ENCODE results near the gene SLC16A3. TPM values are rescaled to one million over a fixed set of nuclear protein-coding genes. Genes with fewer than 3 reads are reported as not detected.

SLC16A3 gene
- total RNA-seq, 3 donors from 2014 or later, result 10.2 to 22.6 (median 17.3) TPM

GRCh38 chr17:82219083-82219482 is 9.8 kb upstream of the SLC16A3 start:
- no peak for DNase-seq (ENCODE audit: low spot score in 2 of 2)
- no peaks in the 10 kb centered on the region for H3K27me3 ChIP-seq
- H3K4me3 ChIP-seq, result no peak overlapping the region
- TF ChIP-seq POLR2AphosphoS5 (IDR thresholded peaks at IDR 0.05) (no peak), POLR2A (IDR thresholded peaks at IDR 0.05) (no peak), CTCF (IDR thresholded peaks at IDR 0.05) (no peak)
- H3K4me1 ChIP-seq, result peaks cover 10 to 16% of the 10 kb centered on the region in 2 donors
- H3K27ac ChIP-seq, result no peak overlapping the region
- intact Hi-C loops (cut with DNase I; ENCODE audit: low total_unique reads), result no loop called here
- H3K36me3 ChIP-seq, result no peaks in the 10 kb centered on the region
- H3K9me3 ChIP-seq, result no peaks in the 10 kb centered on the region

- Histone ChIP-seq H3K36me3 (no peaks in the 10 kb centered on the region), H3K4me3 (no peak overlapping the region), H3K27me3 (no peaks in the 10 kb centered on the region), H3K9me3 (no peaks in the 10 kb centered on the region), H3K4me1 (peaks cover 10 to 16% of the 10 kb centered on the region in 2 donors), H3K27ac (no peak overlapping the region)
- TF ChIP-seq POLR2A (IDR thresholded peaks at IDR 0.05) (no peak), CTCF (IDR thresholded peaks at IDR 0.05) (no peak), POLR2AphosphoS5 (IDR thresholded peaks at IDR 0.05) (no peak)
- DNase-seq (ENCODE audit: low spot score in 2 of 2), result no peak
- intact Hi-C loops (cut with DNase I; ENCODE audit: low total_unique reads), result no loop called here
Measured at GRCh38 chr17:82219753-82220709, 8.8 kb upstream of the SLC16A3 start.

GRCh38 chr17:82221341-82221902 is 7.4 kb upstream of the SLC16A3 start:
- TF ChIP-seq CTCF (IDR thresholded peaks at IDR 0.05) (no peak), POLR2AphosphoS5 (IDR thresholded peaks at IDR 0.05) (no peak), POLR2A (IDR thresholded peaks at IDR 0.05) (no peak)
- no peak for DNase-seq (ENCODE audit: low spot score in 2 of 2)
- Histone ChIP-seq H3K27ac (no peak overlapping the region), H3K4me3 (no peak overlapping the region), H3K27me3 (no peaks in the 10 kb centered on the region), H3K4me1 (peaks cover 6 to 12% of the 10 kb centered on the region in 2 donors), H3K9me3 (no peaks in the 10 kb centered on the region), H3K36me3 (no peaks in the 10 kb centered on the region)
- intact Hi-C loops (cut with DNase I; ENCODE audit: low total_unique reads), result no loop called here

GRCh38 chr17:82222816-82223215 is 6.0 kb upstream of the SLC16A3 start:
- Histone ChIP-seq H3K27ac (no peak overlapping the region), H3K9me3 (no peaks in the 10 kb centered on the region), H3K36me3 (no peaks in the 10 kb centered on the region), H3K4me1 (peaks cover 0 to under 1% of the 10 kb centered on the region in 2 donors), H3K27me3 (no peaks in the 10 kb centered on the region), H3K4me3 (no peak overlapping the region)
- DNase-seq (ENCODE audit: low spot score in 2 of 2), result no peak
- intact Hi-C loops (cut with DNase I; ENCODE audit: low total_unique reads), result no loop called here
- TF ChIP-seq POLR2AphosphoS5 (IDR thresholded peaks at IDR 0.05), result no peak

- H3K9me3 ChIP-seq, result no peaks in the 10 kb centered on the region
- TF ChIP-seq POLR2AphosphoS5 (IDR thresholded peaks at IDR 0.05) (no peak), POLR2A (IDR thresholded peaks at IDR 0.05) (no peak), CTCF (IDR thresholded peaks at IDR 0.05) (no peak)
- no peaks in the 10 kb centered on the region for H3K4me1 ChIP-seq
- H3K4me3 ChIP-seq, result no peak overlapping the region
- no peak overlapping the region for H3K27ac ChIP-seq
- DNase-seq (ENCODE audit: low spot score in 2 of 2), result no peak
- intact Hi-C loops (cut with DNase I; ENCODE audit: low total_unique reads), result no loop called here
- H3K27me3 ChIP-seq, result peaks cover 0 to 2% of the 10 kb centered on the region in 2 donors
- no peaks in the 10 kb centered on the region for H3K36me3 ChIP-seq
Measured at GRCh38 chr17:82223517-82223916, 5.3 kb upstream of the SLC16A3 start.

Measured in breast epithelium (tissue), 4 donors.